ACC112 (cell line): Measurements from ENCODE around the gene CTSW.
"Not testable (repeated sequence)": the region's sequence is repeated elsewhere in the genome, so short reads cannot be mapped to it uniquely, and the experiment has no call there.

ENCODE experiments used
- H2AFZ ChIP-seq: fragments of 200-600 bp; sonication (generic); one replicate; pipeline ENCODE4 v1.6.0; 2017; ENCODE audit warnings: antibody characterized with exemption, low read length; ENCODE audit not compliant: unreplicated experiment
- H3K27ac ChIP-seq: fragments of 200-600 bp; sonication (generic); 2 replicates; pipeline ENCODE4 v1.5.1; 2014; ENCODE audit warnings: low read depth, mild to moderate bottlenecking, antibody characterized with exemption, low read length, moderate library complexity
- H3K27me3 ChIP-seq: fragments of 200-600 bp; sonication (generic); 2 replicates; pipeline ENCODE4 v1.6.1; 2014; ENCODE audit warnings: mild to moderate bottlenecking, antibody characterized with exemption, low read length, moderate library complexity, mixed read lengths; ENCODE audit not compliant: insufficient read depth
- H3K36me3 ChIP-seq: fragments of 200-600 bp; sonication (generic); 2 replicates; pipeline ENCODE4 v1.6.1; 2016; ENCODE audit warnings: mild to moderate bottlenecking, antibody characterized with exemption, low read length, moderate library complexity, mixed read lengths; ENCODE audit not compliant: insufficient read depth
- H3K4me1 ChIP-seq: fragments of 200-600 bp; sonication (generic); one replicate; pipeline ENCODE4 v1.6.1; 2016; ENCODE audit warnings: low read length, mixed read lengths; ENCODE audit not compliant: insufficient read depth, unreplicated experiment, control insufficient read depth
- H3K4me3 ChIP-seq: fragments of 200-600 bp; sonication (generic); 2 replicates; pipeline ENCODE4 v1.5.1; 2014; ENCODE audit warnings: mild to moderate bottlenecking, low read depth, low read length
- H3K79me2 ChIP-seq: fragments of 200-600 bp; sonication (generic); one replicate; pipeline ENCODE4 v1.6.0; 2016; ENCODE audit warnings: low read length; ENCODE audit not compliant: control insufficient read depth, unreplicated experiment, insufficient read depth

The CTSW gene, protein sequence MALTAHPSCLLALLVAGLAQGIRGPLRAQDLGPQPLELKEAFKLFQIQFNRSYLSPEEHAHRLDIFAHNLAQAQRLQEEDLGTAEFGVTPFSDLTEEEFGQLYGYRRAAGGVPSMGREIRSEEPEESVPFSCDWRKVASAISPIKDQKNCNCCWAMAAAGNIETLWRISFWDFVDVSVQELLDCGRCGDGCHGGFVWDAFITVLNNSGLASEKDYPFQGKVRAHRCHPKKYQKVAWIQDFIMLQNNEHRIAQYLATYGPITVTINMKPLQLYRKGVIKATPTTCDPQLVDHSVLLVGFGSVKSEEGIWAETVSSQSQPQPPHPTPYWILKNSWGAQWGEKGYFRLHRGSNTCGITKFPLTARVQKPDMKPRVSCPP

DNA sequence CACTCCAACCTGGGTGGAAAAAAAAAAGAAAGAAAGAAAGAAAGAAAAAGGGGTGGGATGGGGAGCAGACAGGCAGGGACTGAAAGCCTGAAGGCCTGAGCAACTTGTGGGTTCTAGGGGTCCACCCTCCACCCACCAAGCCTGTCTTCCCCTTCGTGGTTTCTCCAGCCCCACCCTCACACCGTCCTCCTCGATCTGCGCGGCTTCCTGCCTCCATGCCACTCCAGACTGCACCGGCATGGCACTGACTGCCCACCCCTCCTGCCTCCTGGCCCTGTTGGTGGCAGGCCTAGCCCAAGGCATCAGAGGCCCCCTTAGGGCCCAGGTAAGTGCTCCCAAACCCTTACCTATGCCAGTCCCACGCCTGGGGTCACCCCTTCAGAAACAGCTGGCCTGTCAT lies at the start of gene CTSW:
Gene CTSW, plus strand, starts transcription at position 221 of the 400 bp plus-strand sequence. Its CDS starts 18 bp downstream, at position 239.
- H3K27ac ChIP-seq: no peak within 1 kb of the TSS
- H3K4me3 ChIP-seq: no peak within 1 kb of the TSS
- H3K4me1 ChIP-seq: peaks cover 8% of the 10 kb centered on the region

DNA sequence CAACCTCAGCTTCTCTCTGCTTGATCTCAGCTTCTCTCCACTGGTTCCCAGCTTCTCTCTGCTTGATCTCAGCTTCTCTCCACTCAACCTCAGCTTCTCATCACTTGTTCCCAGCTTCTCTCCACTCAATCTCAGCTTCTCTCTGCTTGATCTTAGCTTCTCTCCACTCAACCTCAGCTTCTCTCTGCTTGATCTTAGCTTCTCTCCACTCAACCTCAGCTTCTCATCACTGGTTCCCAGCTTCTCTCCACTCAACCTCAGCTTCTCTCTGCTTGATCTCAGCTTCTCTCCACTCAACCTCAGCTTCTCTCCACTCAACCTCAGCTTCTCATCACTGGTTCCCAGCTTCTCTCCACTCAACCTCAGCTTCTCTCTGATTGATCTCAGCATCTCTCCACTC lies 47.4 kb upstream of the CTSW start:
- not testable (repeated sequence) for H3K4me3 ChIP-seq, H3K4me1 ChIP-seq, H3K27ac ChIP-seq, H3K79me2 ChIP-seq, H2AFZ ChIP-seq, H3K27me3 ChIP-seq, H3K36me3 ChIP-seq

More for the DNA sequence above, at the start of gene CTSW:
- Histone ChIP-seq H3K27me3 (no peaks in the 10 kb centered on the region), H3K36me3 (peaks cover 12% of the 10 kb centered on the region; the same call in 1 of the 2 replicates), H2AFZ (no peak within 1 kb of the TSS), H3K79me2 (peaks cover 3% of the 10 kb centered on the region)

DNA sequence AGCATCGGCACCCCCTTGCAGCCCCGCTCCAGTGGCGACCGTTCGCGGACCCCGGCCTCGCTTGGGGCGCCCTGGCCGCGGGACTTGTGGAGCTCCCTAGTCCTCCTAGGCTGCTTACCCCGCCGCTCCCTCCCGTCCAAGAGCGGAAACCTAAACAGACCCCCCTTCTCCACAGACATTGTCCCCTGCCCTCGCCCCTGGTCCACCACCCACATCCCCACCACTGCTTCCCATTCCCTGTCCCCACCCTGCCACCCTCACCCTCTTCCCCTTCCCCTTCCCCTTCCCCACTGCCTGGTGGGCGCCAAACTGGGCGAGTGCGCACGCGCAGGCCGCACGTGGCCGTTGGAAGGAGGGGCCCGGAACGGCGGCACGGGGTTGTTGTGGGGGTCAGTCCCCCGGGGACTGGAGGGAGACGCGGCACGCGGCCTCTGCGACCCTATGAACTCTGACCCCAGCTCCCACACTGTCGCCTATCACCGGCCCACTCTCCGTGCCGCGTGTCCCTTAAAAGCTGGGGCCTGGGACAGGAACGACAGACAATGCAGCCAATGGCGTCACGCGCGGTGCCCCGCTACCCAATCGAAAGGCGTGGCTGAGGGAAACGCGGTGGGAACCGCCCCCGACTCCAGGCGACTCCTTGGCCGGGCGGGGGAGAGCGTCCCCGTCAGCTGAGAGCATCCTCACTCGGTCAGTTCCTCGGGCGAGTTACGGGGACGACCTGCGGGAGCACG lies 46.2 kb upstream of the CTSW start, which contains the start of gene SNX32:
Gene SNX32, plus strand, starts transcription at position 667 of the 734 bp plus-strand sequence. CDS start 103 bp downstream, outside the sequence.
- Histone ChIP-seq H3K36me3 (no peaks in the 10 kb centered on the region), H3K79me2 (peaks cover 8% of the 10 kb centered on the region), H3K27me3 (no peaks in the 10 kb centered on the region), H3K4me1 (peaks cover 6% of the 10 kb centered on the region), H2AFZ (peak within 1 kb of the TSS; percentile 45), H3K27ac (peak within 1 kb of the TSS; percentile 7; the same call in 1 of the 2 replicates), H3K4me3 (peak within 1 kb of the TSS; percentile 79)

DNA sequence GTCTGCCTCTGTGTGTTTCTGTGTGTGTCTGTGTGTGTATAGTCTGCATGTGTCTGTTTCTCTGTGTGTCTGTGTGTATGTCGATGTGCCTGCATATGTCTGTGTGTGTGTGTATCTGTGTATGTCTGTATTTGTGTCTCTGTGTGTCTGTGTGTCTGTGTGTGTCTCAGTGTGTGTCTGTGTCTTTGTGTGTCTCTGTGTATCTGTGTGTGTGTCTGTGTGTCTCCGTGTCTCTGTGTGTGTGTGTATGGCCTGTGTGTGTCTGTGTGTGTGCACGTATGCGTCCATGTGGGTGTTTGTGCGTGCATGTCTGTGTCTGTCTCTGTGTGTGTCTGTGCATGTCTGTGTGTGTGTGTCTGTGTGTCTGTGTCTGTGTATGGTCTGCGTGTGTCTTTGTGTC lies 45.4 kb upstream of the CTSW start:
- Histone ChIP-seq H2AFZ (peak overlapping the region; percentile 45), H3K4me1 (peaks cover 6% of the 10 kb centered on the region), H3K27ac (no peak overlapping the region), H3K36me3 (no peaks in the 10 kb centered on the region), H3K27me3 (no peaks in the 10 kb centered on the region), H3K79me2 (peaks cover 8% of the 10 kb centered on the region), H3K4me3 (peak overlapping the region; percentile 79)

DNA sequence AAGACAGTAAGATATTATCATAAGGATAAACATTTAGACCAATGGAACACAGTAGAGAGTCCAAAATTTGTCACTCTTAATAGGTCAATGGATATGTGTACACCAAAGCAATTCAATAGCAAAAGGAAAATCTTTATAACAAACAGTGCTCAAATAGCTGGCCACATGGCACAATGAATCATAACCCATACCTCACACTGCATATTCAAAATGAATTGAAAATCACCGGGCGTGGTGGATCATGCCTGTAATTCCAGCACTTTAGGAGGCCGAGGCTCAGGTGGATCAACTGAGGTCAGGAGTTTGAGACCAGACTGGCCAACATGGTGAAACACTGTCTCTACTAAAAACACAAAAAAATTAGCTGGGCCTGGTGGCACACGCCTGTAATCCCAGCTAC lies 37.5 kb upstream of the CTSW start:
- Histone ChIP-seq H3K27me3 (no peaks in the 10 kb centered on the region), H3K4me1 (no peaks in the 10 kb centered on the region), H3K4me3 (no peak overlapping the region), H3K36me3 (no peaks in the 10 kb centered on the region), H3K27ac (no peak overlapping the region), H3K79me2 (no peaks in the 10 kb centered on the region), H2AFZ (no peak overlapping the region)

DNA sequence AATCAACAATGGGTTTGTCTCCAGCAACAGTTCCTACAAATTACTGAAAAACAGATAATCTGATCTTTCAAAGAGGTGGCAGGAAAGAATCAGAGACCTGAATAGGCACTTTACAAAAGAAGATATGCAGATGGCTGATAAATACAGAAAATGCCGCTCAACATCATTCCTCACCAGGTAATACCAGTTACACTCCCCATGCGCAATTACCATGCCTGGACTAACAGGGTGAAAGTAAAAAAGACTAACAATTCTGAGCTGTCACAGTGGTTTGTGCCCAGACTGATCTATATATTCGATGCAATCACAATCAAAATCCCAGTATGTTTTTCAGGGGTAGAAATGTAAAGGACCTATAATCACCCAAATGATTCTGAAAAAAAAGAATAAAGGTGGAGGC lies 35.8 kb upstream of the CTSW start:
- Histone ChIP-seq H3K79me2 (no peaks in the 10 kb centered on the region), H3K36me3 (no peaks in the 10 kb centered on the region), H3K27me3 (no peaks in the 10 kb centered on the region), H3K4me3 (no peak overlapping the region), H3K4me1 (no peaks in the 10 kb centered on the region), H3K27ac (no peak overlapping the region), H2AFZ (no peak overlapping the region)

DNA sequence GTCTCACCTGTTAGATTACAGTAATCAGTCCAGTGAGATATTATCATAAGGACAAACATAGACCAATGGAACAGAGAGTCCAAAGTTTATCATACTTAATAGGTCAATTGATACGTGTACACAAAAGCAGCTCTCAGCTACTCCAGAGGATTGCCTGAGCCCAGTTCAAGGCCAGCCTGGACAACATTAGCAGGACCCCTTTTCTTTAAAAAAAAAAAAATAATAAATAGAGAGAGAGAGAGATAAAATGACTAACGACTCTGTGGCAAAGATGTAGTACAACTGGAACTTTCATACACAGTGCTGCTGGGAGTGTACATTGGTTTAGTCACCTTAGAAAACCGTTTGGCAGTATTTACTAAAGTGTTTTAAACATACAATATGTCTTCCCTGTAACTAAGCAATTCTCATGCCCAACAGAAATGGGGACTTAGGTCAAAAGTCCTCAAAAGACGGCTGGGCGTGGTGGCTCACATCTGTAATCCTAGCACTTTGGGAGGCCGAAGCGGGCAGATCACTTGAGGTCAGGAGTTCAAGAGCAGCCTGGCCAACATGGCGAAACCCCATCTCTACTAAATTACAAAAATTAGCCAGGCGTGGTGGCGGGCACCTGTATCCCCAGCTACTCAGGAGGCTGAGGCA lies 35.3 kb upstream of the CTSW start:
- Histone ChIP-seq H3K4me3 (no peak overlapping the region), H3K4me1 (no peaks in the 10 kb centered on the region), H3K27ac (no peak overlapping the region), H3K79me2 (no peaks in the 10 kb centered on the region), H3K27me3 (no peaks in the 10 kb centered on the region), H2AFZ (no peak overlapping the region), H3K36me3 (no peaks in the 10 kb centered on the region)

DNA sequence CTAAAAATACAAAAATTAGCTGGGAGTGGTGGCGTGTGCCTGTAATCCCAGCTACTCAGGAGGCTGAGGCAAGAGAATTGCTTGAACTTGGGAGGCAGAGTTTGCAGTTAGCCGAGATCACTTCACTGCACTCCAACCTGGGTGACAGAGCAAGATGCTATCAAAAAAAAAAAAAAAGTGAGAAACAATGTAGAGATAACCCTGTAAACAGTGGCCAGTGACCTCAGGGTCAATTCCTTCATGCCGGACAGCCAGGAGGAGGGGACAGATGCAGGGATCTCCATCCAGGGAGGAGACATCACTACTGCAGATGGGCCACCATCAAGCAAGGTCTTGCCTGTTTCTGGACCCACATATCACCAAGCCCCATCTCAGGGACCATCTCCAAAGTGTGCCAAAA lies 31.9 kb upstream of the CTSW start:
- H3K79me2 ChIP-seq: no peaks in the 10 kb centered on the region
- no peak overlapping the region for H2AFZ ChIP-seq
- H3K4me1 ChIP-seq: no peaks in the 10 kb centered on the region
- H3K27me3 ChIP-seq: no peaks in the 10 kb centered on the region
- H3K4me3 ChIP-seq: no peak overlapping the region
- H3K27ac ChIP-seq: no peak overlapping the region
- peaks cover 24% of the 10 kb centered on the region for H3K36me3 ChIP-seq

DNA sequence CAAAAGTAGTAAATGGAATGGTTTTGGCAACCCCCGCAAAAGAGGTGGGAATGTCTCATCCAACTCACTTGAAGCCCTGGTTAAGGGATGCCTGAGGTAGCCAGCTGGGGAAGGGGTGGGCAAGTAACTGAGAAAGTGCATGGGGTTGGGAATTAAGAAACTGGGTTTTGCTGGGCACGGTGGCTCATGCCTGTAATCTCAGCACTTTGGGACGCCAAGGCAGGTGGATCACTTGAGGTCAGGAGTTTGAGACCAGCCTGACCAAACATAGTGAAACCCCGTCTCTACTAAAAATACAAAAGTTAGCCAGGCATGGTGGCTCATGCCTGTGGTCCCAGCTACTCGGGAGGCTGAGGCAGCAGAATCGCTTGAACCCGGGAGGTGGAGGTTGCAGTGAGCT lies 30.9 kb upstream of the CTSW start:
- H3K4me3 ChIP-seq, H3K27me3 ChIP-seq, H3K27ac ChIP-seq, H2AFZ ChIP-seq, H3K79me2 ChIP-seq, H3K4me1 ChIP-seq: not testable (repeated sequence)
- peaks cover 32% of the 10 kb centered on the region for H3K36me3 ChIP-seq

DNA sequence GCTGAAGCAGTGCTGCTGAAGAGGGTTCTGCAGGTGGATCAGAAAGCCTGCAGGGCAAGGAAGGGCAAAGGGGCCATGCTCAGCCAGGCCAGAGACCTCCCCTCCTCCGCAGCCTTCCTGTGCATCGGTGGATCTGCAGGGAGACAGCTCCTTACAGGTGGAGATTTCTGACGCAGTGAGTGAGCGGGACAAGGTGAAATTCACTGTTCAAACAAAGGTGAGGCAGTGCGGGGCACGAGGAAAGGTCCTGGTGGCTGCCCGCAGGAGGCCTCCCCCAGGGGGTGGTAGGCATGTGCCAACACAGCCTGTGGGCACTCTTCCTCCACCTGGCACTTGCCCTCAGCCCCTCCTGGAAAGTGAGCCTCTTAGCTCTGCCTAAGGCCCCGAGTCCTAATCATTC lies 30.3 kb upstream of the CTSW start:
- Histone ChIP-seq H3K27me3 (no peaks in the 10 kb centered on the region), H2AFZ (no peak overlapping the region), H3K4me3 (no peak overlapping the region), H3K4me1 (no peaks in the 10 kb centered on the region), H3K36me3 (peaks cover 39% of the 10 kb centered on the region), H3K27ac (no peak overlapping the region), H3K79me2 (peaks cover 9% of the 10 kb centered on the region)
